HG03095 (cell line): Measurements from ENCODE around the gene SYNGR1.

Experiments
- ATAC-seq: cut with Tn5 transposase; IDR thresholded peaks from one replicate; pipeline ENCODE4 v1.9.1; 2021; ENCODE audit warnings: moderate library complexity; ENCODE audit not compliant: unreplicated experiment

The SYNGR1 gene

DNA sequence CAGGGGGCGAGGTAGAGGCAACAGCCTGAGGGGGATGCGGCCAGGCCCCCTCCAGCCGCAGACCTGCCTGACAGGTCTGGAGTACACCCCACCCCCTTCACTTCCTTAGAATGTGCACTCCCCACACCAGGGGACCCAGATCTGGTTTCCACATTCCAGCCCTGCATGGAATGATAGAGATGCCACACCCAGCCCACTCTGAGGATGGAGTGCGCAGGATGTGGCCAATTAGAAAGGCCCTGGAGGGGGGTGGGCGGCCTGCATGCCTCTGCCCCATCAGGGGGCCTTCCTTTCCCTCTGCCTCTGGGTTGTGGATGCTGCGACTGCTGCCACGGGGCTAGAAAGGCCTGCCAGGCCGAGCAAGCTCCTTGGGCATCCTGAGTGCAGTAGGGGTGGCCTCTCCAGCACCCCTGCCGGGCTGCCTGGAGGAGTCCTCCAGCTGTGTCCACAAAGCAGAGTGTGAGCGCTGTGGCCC, 78.8 kb downstream of the SYNGR1 start:
- no peak for ATAC-seq

DNA sequence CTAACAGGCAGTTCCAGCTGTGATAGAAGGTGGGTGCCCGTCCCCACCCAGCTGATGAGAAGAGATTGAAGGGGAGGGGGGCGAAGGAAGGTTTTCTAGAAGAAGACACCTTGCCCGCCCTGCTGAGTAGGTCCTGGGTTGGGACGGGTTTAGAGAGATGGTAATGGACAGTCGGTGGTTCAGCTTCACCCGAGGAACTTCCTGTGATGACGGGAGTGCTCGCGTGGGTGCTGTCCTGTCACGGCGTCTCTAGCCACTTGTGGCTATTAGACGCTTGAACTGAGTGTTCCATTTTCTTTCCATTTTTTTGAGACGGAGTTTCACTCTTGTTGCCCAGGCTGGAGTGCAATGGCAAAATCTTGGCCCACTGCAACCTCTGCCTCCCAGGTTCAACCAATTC, 79.4 kb downstream of the SYNGR1 start:
- ATAC-seq: no peak

DNA sequence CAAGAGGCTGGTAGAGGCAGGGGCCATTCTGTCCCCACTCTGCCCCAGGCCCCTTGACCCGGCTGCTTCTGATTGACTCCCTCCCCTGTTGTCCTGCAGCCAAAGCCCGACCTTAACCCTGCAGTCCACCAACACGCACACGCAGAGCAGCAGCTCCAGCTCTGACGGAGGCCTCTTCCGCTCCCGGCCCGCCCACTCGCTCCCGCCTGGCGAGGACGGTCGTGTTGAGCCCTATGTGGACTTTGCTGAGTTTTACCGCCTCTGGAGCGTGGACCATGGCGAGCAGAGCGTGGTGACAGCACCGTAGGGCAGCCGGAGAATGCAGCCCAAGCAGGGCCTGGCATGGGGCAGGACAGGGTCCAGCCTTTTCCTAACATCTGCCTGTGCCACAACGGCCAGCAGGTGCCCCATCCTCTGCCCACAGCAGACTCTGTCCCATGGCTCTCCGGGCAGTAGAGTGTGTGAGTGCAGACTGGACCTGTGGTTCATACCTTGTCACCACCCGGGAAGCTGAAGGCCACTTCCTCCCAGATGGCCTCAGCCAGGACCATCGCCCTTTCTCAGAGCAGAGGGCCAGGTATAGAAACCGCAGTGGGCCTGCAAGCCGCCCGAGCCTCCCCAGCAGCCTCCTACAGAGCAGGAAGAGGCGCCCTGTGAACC, 80.3 kb downstream of the SYNGR1 start:
- no peak for ATAC-seq

DNA sequence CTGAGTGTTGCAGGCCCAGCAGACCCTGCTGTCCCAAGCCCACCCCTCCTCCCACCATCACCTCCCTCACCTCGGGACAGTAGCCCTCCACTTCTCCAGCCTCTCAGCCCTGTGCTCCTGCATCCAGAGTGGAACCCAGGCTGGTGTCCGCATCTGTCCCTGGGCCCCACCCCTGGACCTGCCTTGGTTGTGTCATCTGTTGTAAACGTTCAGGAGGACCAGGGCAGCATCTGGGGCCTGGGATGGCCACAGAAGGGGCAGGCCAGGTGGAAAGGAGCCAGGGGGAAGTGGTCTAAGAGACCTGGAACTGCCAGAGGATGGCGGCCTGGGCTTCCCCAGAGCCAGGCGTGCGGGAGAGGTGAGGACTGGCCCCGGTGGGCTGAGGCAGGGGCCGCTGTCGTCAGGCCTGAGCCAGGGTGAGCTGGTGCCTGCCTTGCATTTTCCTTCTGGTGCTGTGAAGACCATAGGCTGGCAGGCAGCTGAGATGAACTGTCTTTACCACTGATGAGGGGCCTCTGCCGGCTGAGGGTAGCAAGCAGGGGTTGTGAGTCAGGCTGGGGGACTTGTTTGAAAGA, 80.9 kb downstream of the SYNGR1 start:
- no peak for ATAC-seq

DNA sequence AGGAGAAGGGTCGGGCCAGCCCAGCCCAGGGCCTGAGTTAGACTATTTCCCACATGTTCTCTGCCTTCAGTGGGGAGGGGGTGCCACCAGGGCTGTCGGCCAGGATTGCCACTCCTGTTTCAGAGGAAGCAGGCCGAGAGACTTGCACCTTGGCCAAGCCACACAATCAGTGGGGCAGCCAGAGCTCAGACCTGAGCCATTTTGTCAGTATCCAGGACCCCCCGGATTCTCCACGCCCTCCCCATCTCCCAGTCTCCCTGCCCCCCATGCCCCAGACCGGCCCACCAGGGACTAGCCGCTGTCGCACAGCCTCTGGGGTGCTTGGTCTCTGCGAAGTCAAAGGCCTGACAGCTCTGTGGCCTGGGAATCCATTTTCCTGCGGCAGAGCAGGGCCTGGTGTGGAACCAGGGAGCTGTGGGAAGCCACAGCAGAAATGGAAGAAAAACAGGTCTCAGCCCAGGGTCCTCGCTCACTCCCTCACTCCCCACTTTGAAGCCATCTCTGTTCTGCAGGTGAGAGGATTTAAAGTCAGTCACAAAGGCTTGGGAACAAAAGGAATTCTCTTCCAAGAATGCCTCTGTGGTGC, 81.5 kb downstream of the SYNGR1 start:
- ATAC-seq: no peak

DNA sequence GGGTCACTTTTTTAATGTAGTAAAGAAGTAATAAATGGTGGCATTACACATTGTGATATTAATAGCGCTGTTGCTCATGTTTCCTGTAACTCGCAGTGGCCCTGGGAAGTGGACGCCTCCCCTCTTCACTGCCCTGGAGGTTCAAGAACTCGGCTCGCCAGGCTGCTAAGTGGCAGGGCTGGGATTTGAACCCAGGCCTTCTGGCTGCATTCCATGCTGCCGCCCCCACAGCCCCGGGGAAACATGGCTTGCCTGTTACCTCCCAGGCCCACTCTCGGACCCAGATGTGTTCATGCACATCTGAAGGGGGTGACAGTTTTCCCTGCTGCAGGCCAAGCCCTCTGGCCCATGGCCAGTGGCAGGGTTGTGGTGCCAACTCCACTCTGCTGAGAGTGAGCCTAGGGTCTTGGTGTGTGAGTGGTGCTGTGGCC, 82.0 kb downstream of the SYNGR1 start:
- ATAC-seq: no peak

DNA sequence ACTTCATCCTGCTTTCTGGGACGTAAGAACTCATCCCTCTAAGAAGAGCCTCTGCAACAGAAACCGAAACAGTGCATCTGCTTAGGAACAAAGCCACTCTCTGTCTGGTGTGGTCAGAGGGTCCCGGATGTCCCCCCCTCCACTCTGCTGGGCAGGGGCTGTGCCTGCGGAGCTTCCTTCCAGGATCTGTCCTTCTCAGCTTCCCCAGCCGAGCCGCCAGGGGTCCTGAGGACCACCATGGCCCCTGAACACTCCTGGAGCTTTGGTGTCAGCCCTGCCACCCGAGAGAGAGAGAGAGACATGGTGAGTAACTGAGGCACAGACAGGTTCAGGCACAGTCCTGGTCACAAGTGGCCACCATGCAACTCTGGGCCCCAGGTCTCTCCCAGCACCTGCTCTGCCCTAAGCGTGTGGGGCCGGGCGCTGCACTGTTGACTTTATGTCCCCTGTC, 82.6 kb downstream of the SYNGR1 start:
- ATAC-seq: no peak

DNA sequence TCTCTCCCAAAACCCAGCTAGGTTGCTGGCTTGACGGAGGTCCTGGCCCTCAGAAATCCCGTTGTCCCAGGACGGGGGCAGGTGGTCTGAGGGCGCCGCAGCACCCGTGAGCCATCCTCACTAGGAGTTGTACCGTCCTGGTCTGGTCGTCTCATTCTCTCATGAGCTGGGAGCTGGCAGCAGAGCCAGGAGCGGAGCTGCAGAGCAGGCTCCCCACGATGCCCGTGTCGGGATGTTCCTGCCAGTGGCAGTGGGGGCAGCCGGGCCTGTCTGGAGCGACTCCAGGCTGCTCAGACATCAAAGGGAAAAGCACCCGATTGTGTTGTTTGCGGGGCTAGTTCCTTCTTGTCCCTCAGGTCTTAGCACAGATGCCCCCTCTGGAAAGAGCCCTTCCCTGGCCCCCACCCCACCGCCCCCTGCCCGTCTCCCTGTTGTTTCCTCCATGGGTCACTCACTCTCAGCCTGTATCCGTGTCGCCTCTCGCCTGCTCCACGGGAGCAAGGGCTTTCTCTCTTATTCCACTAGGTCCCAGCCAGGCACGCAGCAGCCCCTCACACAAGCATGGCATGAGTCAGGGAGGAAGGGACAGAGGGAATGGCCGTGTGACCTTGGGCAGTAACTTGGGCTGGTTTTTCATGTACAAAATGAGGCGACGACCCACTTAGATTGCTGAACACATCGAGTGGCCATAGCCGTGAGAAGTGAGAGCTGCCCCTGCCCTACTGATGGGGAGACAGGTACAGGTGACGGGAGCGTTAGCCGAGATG, 83.9 kb downstream of the SYNGR1 start:
- ATAC-seq: no peak

DNA sequence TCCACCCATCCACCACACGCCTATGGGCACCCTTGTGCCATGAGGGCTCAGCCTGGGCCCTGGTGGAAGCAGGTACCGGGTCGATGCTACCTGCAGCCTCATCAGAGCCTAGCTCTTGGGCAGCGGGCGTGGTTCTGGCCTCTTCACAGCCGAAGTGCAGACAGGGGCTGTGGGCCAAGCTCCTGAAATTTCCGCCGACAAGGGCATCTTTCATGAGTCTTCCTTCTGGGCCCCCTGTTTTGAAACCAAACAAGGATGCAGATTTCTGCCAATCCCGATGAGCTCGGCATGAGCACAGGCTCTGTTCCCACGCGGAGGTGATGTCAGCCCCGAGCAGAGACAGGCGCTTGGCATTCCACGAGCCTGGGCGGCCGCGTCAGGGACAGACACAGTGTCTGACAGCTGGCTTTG, 84.5 kb downstream of the SYNGR1 start:
- no peak for ATAC-seq

DNA sequence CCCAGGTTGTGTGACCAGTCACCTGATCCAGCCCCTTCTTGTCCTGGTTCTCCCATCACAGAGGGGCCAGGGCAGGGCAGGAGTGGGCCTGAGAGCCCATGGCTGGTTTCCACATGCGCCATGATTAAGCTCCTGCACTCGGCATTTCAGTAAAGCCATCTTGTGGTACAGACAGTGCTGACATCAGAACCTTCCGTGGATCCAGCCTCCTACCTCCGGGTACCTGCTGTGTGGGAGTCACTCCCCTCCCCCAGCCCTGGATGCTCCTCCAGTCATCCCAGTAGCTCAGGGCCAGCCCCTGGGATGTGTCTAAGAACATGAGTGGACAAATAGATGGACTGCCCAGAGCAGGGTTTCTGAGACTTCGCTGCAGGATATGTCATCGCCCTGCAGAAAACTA, 84.9 kb downstream of the SYNGR1 start:
- ATAC-seq: no peak
